HG03354 (cell line): Measurements from ENCODE around the gene CREBRF.
"Not testable (repeated sequence)": the region's sequence is repeated elsewhere in the genome, so short reads cannot be mapped to it uniquely, and the experiment has no call there.

Source experiments
- ATAC-seq: cut with Tn5 transposase; IDR thresholded peaks from one replicate; pipeline ENCODE4 v1.9.1; 2021; ENCODE audit warnings: mild to moderate bottlenecking; ENCODE audit not compliant: unreplicated experiment, poor library complexity, severe bottlenecking

Gene CREBRF

GRCh38 chr5:173144200-173145176 is 88.3 kb downstream of the CREBRF start, which contains the start of gene BNIP1:
Gene BNIP1, plus strand, starts transcription at chr5:173144531. Its CDS starts 15 bp downstream, at chr5:173144546.
- ATAC-seq: peak; percentile 94

- ATAC-seq: no peak
Measured at GRCh38 chr5:173148354-173148753, 92.2 kb downstream of the CREBRF start.

- no peak for ATAC-seq
Measured at GRCh38 chr5:173152547-173152946, 96.4 kb downstream of the CREBRF start.

- no peak for ATAC-seq
Measured at GRCh38 chr5:173153842-173154241, 97.7 kb downstream of the CREBRF start.

- not testable (repeated sequence) for ATAC-seq
Measured at GRCh38 chr5:173154619-173155018, 98.5 kb downstream of the CREBRF start.

- no peak for ATAC-seq
Measured at GRCh38 chr5:173155912-173156311, 99.8 kb downstream of the CREBRF start.

GRCh38 chr5:173158366-173158765 is 102.2 kb downstream of the CREBRF start:
- no peak for ATAC-seq

- ATAC-seq: no peak
Measured at GRCh38 chr5:173159256-173159655, 103.1 kb downstream of the CREBRF start.

GRCh38 chr5:173161148-173161547 is 105.0 kb downstream of the CREBRF start:
- no peak for ATAC-seq

- no peak for ATAC-seq
Measured at GRCh38 chr5:173163219-173163618, 107.1 kb downstream of the CREBRF start.

GRCh38 chr5:173165177-173166016 is 109.2 kb downstream of the CREBRF start:
- ATAC-seq: no peak

- ATAC-seq: no peak
Measured at GRCh38 chr5:173172166-173172565, 116.0 kb downstream of the CREBRF start.

GRCh38 chr5:173175523-173175922 is 119.4 kb downstream of the CREBRF start:
- ATAC-seq: no peak

GRCh38 chr5:173178369-173178910 is 122.3 kb downstream of the CREBRF start:
- no peak for ATAC-seq

- ATAC-seq: no peak
Measured at GRCh38 chr5:173180331-173180730, 124.2 kb downstream of the CREBRF start.

GRCh38 chr5:173187054-173187743 is 131.0 kb downstream of the CREBRF start:
- no peak for ATAC-seq

GRCh38 chr5:173188280-173188679 is 132.1 kb downstream of the CREBRF start:
- no peak for ATAC-seq
